ENCODE measurements around the gene RANGRF. TPM values are rescaled to one million over a fixed set of nuclear protein-coding genes. Genes with fewer than 3 reads are reported as not detected.

The RANGRF gene
- polyA plus RNA-seq, 1 experiment, result 50.7 TPM

GRCh38 chr17:8320262-8320661 is 31.8 kb downstream of the RANGRF start:
- CTCF ChIA-PET, result interaction anchor here (0.8 kb wide), 1 partner anchor 236 kb away, joined by 3 read pairs; no protein-coding TSS in a partner anchor
- TF ChIP-seq CTCF (IDR thresholded peaks at IDR 0.05; ENCODE audit: insufficient read depth, low read depth, low read length), result no peak
- H3K27me3 ChIP-seq (ENCODE audit: control insufficient read depth, insufficient read depth, low read length), result peaks cover 25% of the 10 kb centered on the region
- H3K36me3 ChIP-seq (ENCODE audit: control insufficient read depth, insufficient read depth, low read length), result no peaks in the 10 kb centered on the region
- POLR2A ChIA-PET, result no interaction called here
- H3K4me3 ChIP-seq (ENCODE audit: low read depth, low read length), result no peak overlapping the region
- DNase-seq (ENCODE audit: low read depth), result no peak

GRCh38 chr17:8320990-8321389 is 32.5 kb downstream of the RANGRF start:
- no peak for TF ChIP-seq CTCF (IDR thresholded peaks at IDR 0.05; ENCODE audit: insufficient read depth, low read depth, low read length)

GRCh38 chr17:8322061-8322460 is 33.6 kb downstream of the RANGRF start:
- CTCF ChIA-PET, result interaction anchor here (0.6 kb wide), 1 partner anchor 164 kb away, joined by 3 read pairs; no protein-coding TSS in a partner anchor
- POLR2A ChIA-PET, result no interaction called here
- H3K27me3 ChIP-seq (ENCODE audit: control insufficient read depth, insufficient read depth, low read length), result peaks cover 15% of the 10 kb centered on the region
- no peak overlapping the region for H3K4me3 ChIP-seq (ENCODE audit: low read depth, low read length)
- no peaks in the 10 kb centered on the region for H3K36me3 ChIP-seq (ENCODE audit: control insufficient read depth, insufficient read depth, low read length)
- no peak for DNase-seq (ENCODE audit: low read depth)
- TF ChIP-seq CTCF (IDR thresholded peaks at IDR 0.05; ENCODE audit: insufficient read depth, low read depth, low read length), result no peak

More at GRCh38 chr17:8320990-8321389, 32.5 kb downstream of the RANGRF start:
- no peak overlapping the region for H3K4me3 ChIP-seq (ENCODE audit: low read depth, low read length)
- POLR2A ChIA-PET, result no interaction called here
- peaks cover 18% of the 10 kb centered on the region for H3K27me3 ChIP-seq (ENCODE audit: control insufficient read depth, insufficient read depth, low read length)
- DNase-seq (ENCODE audit: low read depth), result no peak
- H3K36me3 ChIP-seq (ENCODE audit: control insufficient read depth, insufficient read depth, low read length), result no peaks in the 10 kb centered on the region
- CTCF ChIA-PET, result no interaction called here

- ChIA-PET POLR2A (no interaction called here), CTCF (no interaction called here)
- Histone ChIP-seq H3K4me3 (ENCODE audit: low read depth, low read length) (no peak overlapping the region), H3K27me3 (ENCODE audit: control insufficient read depth, insufficient read depth, low read length) (peaks cover 7% of the 10 kb centered on the region), H3K36me3 (ENCODE audit: control insufficient read depth, insufficient read depth, low read length) (no peaks in the 10 kb centered on the region)
- DNase-seq (ENCODE audit: low read depth), result no peak
- no peak for TF ChIP-seq CTCF (IDR thresholded peaks at IDR 0.05; ENCODE audit: insufficient read depth, low read depth, low read length)
Observed at GRCh38 chr17:8324132-8324531, 35.7 kb downstream of the RANGRF start.

- no peaks in the 10 kb centered on the region for H3K36me3 ChIP-seq (ENCODE audit: control insufficient read depth, insufficient read depth, low read length)
- CTCF ChIA-PET, result no interaction called here
- TF ChIP-seq CTCF (IDR thresholded peaks at IDR 0.05; ENCODE audit: insufficient read depth, low read depth, low read length), result no peak
- POLR2A ChIA-PET, result no interaction called here
- DNase-seq (ENCODE audit: low read depth), result no peak
- peaks cover 5% of the 10 kb centered on the region for H3K27me3 ChIP-seq (ENCODE audit: control insufficient read depth, insufficient read depth, low read length)
- no peak overlapping the region for H3K4me3 ChIP-seq (ENCODE audit: low read depth, low read length)
Observed at GRCh38 chr17:8324923-8325322, 36.5 kb downstream of the RANGRF start.

All from BJ (cell line).